ENCODE results near the gene MSL2.
A peak's percentile ranks its signal among the peaks of the same experiment; 100 is the strongest.

GRCh38 chr3:136196064-136196400, at the start of gene MSL2:
- peak; percentile 74 for TF ChIP-seq POLR2A (IDR thresholded peaks at IDR 0.05)
- TF ChIP-seq, protein P1, sequence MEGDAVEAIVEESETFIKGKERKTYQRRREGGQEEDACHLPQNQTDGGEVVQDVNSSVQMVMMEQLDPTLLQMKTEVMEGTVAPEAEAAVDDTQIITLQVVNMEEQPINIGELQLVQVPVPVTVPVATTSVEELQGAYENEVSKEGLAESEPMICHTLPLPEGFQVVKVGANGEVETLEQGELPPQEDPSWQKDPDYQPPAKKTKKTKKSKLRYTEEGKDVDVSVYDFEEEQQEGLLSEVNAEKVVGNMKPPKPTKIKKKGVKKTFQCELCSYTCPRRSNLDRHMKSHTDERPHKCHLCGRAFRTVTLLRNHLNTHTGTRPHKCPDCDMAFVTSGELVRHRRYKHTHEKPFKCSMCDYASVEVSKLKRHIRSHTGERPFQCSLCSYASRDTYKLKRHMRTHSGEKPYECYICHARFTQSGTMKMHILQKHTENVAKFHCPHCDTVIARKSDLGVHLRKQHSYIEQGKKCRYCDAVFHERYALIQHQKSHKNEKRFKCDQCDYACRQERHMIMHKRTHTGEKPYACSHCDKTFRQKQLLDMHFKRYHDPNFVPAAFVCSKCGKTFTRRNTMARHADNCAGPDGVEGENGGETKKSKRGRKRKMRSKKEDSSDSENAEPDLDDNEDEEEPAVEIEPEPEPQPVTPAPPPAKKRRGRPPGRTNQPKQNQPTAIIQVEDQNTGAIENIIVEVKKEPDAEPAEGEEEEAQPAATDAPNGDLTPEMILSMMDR (IDR thresholded peaks at IDR 0.05), result no peak

All from prostate gland (tissue), 2 donors.